Testis (tissue), 2 donors: ENCODE data around the gene CGB5.

Experiments
- POLR2A ChIP-seq: fragments of 450-650 bp; IDR thresholded peaks from one replicate; pipeline ENCODE4 v1.6.1; 2017; ENCODE audit warnings: antibody characterized with exemption, mild to moderate bottlenecking, moderate library complexity
- TF ChIP-seq, protein P1 (sequence below), 3 experiments: fragments of 450-650 bp in 2 of 3; fragments of 200-600 bp in 1 of 3; sonication (generic) in 1 of 3; IDR thresholded peaks; one replicate each; pipeline ENCODE4 v1.5.1; 2016 to 2019; ENCODE audit warnings: antibody characterized with exemption in 3 of 3, mild to moderate bottlenecking in 2 of 3, moderate library complexity in 1 of 3

DNA sequence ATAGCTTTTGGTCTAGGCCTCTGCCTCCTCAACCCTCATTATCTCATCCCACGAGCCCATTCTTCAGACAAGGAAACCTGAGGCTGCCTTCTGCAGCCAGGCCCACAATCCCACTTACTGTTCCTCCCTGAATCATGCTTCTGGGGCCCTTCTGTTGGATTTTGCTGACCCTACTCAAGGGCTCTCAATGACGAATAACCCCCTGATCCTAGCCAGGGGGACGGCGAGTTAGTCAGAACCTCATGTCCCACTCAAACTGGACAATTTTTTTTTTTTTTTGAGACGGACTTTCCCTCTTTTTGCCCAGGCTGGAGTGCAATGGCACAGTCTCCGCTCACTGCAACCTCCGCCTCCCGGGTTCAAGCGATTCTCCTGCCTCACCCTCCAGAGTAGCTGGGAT, 21.5 kb upstream of the CGB5 start:
- TF ChIP-seq, protein P1, sequence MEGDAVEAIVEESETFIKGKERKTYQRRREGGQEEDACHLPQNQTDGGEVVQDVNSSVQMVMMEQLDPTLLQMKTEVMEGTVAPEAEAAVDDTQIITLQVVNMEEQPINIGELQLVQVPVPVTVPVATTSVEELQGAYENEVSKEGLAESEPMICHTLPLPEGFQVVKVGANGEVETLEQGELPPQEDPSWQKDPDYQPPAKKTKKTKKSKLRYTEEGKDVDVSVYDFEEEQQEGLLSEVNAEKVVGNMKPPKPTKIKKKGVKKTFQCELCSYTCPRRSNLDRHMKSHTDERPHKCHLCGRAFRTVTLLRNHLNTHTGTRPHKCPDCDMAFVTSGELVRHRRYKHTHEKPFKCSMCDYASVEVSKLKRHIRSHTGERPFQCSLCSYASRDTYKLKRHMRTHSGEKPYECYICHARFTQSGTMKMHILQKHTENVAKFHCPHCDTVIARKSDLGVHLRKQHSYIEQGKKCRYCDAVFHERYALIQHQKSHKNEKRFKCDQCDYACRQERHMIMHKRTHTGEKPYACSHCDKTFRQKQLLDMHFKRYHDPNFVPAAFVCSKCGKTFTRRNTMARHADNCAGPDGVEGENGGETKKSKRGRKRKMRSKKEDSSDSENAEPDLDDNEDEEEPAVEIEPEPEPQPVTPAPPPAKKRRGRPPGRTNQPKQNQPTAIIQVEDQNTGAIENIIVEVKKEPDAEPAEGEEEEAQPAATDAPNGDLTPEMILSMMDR (IDR thresholded peaks at IDR 0.05) = no peak
- TF ChIP-seq POLR2A = no peak
